ENCODE results near the gene RABEP2.
"Not testable (repeated sequence)": the region's sequence is repeated elsewhere in the genome, so short reads cannot be mapped to it uniquely, and the experiment has no call there.

Gene RABEP2

GRCh38 chr16:28878083-28878926 is 46.7 kb downstream of the RABEP2 start, which contains the start of gene ATP2A1:
TSS of gene ATP2A1 (plus strand) at chr16:28878488. CDS start at chr16:28878672, 184 bp downstream.
- no peak for DNase-seq

- DNase-seq = no peak
Observed at GRCh38 chr16:28877655-28878000, 47.4 kb downstream of the RABEP2 start.

- no peak for DNase-seq
Observed at GRCh38 chr16:28876973-28877654, 47.9 kb downstream of the RABEP2 start.

- no peak for DNase-seq
Observed at GRCh38 chr16:28876019-28876659, 48.9 kb downstream of the RABEP2 start.

- no peak for DNase-seq
Observed at GRCh38 chr16:28875134-28876018, 49.7 kb downstream of the RABEP2 start.

GRCh38 chr16:28874406-28874805 is 50.6 kb downstream of the RABEP2 start:
- DNase-seq = no peak

GRCh38 chr16:28873543-28874201 is 51.4 kb downstream of the RABEP2 start:
- no peak for DNase-seq

- DNase-seq = no peak
Observed at GRCh38 chr16:28872952-28873351, 52.1 kb downstream of the RABEP2 start.

GRCh38 chr16:28869201-28869600 is 55.8 kb downstream of the RABEP2 start:
- DNase-seq = no peak

- not testable (repeated sequence) for DNase-seq
Observed at GRCh38 chr16:28867646-28868045, 57.4 kb downstream of the RABEP2 start.

GRCh38 chr16:28867241-28867640 is 57.8 kb downstream of the RABEP2 start:
- DNase-seq = no peak

- no peak for DNase-seq
Observed at GRCh38 chr16:28866454-28866804, 58.6 kb downstream of the RABEP2 start.

GRCh38 chr16:28865722-28866453 is 59.1 kb downstream of the RABEP2 start:
- no peak for DNase-seq

GRCh38 chr16:28865001-28865688 is 59.9 kb downstream of the RABEP2 start:
- DNase-seq = no peak

GRCh38 chr16:28863929-28864793 is 60.9 kb downstream of the RABEP2 start:
- no peak for DNase-seq

GRCh38 chr16:28859326-28859725 is 65.7 kb downstream of the RABEP2 start:
- DNase-seq = no peak

- DNase-seq = no peak
Observed at GRCh38 chr16:28858421-28858820, 66.6 kb downstream of the RABEP2 start.
